HepG2 (cell line): ENCODE measurements around the gene GUCY2D.

Source experiments
- ATF2 ChIP-seq: sonication (generic); formaldehyde crosslinking; IDR thresholded peaks from 2 replicates; pipeline ENCODE4 v1.4.0; 2020; ENCODE audit warnings: missing genetic modification reagents
- HMG20A ChIP-seq: IDR thresholded peaks from 2 replicates; pipeline ENCODE4 v1.6.1; 2016; ENCODE audit warnings: borderline replicate concordance
- KLF15 ChIP-seq: sonication (generic); formaldehyde crosslinking; IDR thresholded peaks from 2 replicates; pipeline ENCODE4 v1.8.1; 2023; ENCODE audit warnings: borderline replicate concordance, mild to moderate bottlenecking, inconsistent platforms, missing genetic modification reagents, mixed read lengths
- MAX ChIP-seq: IDR thresholded peaks from 2 replicates; pipeline ENCODE4 v1.6.1; 2012; ENCODE audit warnings: inconsistent platforms
- POLR2A ChIP-seq, 2 experiments: IDR thresholded peaks; 2 replicates each; pipeline ENCODE4 v1.6.1; 2011; ENCODE audit warnings: low read depth in 2 of 2, low read length in 2 of 2, mild to moderate bottlenecking in 1 of 2, moderate library complexity in 1 of 2; ENCODE audit not compliant: insufficient read depth in 1 of 2
- TBP ChIP-seq: sonication (generic); formaldehyde crosslinking; IDR thresholded peaks from 2 replicates; pipeline ENCODE4 v1.5.0; 2020; ENCODE audit warnings: missing genetic modification reagents
- WIZ ChIP-seq: sonication (generic); formaldehyde crosslinking; IDR thresholded peaks from 2 replicates; pipeline ENCODE4 v1.5.1; 2020; ENCODE audit warnings: mild to moderate bottlenecking, missing genetic modification reagents
- ZBTB2 ChIP-seq: sonication (generic); formaldehyde crosslinking; IDR thresholded peaks from 2 replicates; pipeline ENCODE4 v1.8.0; 2022; ENCODE audit warnings: low read depth, missing genetic modification reagents
- ZBTB44 ChIP-seq: sonication (generic); formaldehyde crosslinking; IDR thresholded peaks from 2 replicates; pipeline ENCODE4 v1.4.0; 2020; ENCODE audit warnings: missing genetic modification reagents
- ZNF143 ChIP-seq: sonication (generic); formaldehyde crosslinking; IDR thresholded peaks from 2 replicates; pipeline ENCODE4 v1.4.0; 2020; ENCODE audit warnings: missing genetic modification reagents
- ZNF83 ChIP-seq: sonication (generic); formaldehyde crosslinking; IDR thresholded peaks from 2 replicates; pipeline ENCODE4 v1.4.0; 2020; ENCODE audit warnings: missing genetic modification reagents, mild to moderate bottlenecking, borderline replicate concordance

GRCh38 chr17:7977805-7978204, 24.6 kb upstream of the GUCY2D start:
- TF ChIP-seq ATF2 (CRISPR knock-in tag), result no peak
- TF ChIP-seq MAX, result no peak
- no peak for TF ChIP-seq ZNF143 (CRISPR knock-in tag)
- no peak for TF ChIP-seq POLR2A (IDR thresholded peaks at IDR 0.05; ENCODE audit: insufficient read depth in 1 of 2, low read depth in 2 of 2, low read length in 2 of 2)
- TF ChIP-seq KLF15 (CRISPR knock-in tag), result no peak
- no peak for TF ChIP-seq ZBTB2
- TF ChIP-seq ZBTB44 (CRISPR knock-in tag), result no peak
- no peak for TF ChIP-seq TBP (CRISPR knock-in tag)
- no peak for TF ChIP-seq WIZ
- no peak for TF ChIP-seq ZNF83 (CRISPR knock-in tag)
- TF ChIP-seq HMG20A, result no peak
